ENCODE results near the gene SELPLG.
"Not testable (repeated sequence)": the region's sequence is repeated elsewhere in the genome, so short reads cannot be mapped to it uniquely, and the experiment has no call there.

Gene SELPLG

GRCh38 chr12:108595711-108596647, 37.7 kb downstream of the SELPLG start:
- no peak for DNase-seq (ENCODE audit: insufficient read length, low spot score)
- TF ChIP-seq CTCF (IDR thresholded peaks at IDR 0.05; ENCODE audit: insufficient read depth, missing control alignments): no peak
- no peak for FAIRE-seq

- FAIRE-seq (no peak), DNase-seq (ENCODE audit: insufficient read length, low spot score) (peak; percentile 7)
- no peak for TF ChIP-seq CTCF (IDR thresholded peaks at IDR 0.05; ENCODE audit: insufficient read depth, missing control alignments)
Observed at GRCh38 chr12:108594960-108595710, 38.6 kb downstream of the SELPLG start.

- no peak for FAIRE-seq
- DNase-seq (ENCODE audit: insufficient read length, low spot score): no peak
- TF ChIP-seq CTCF (IDR thresholded peaks at IDR 0.05; ENCODE audit: insufficient read depth, missing control alignments): no peak
Observed at GRCh38 chr12:108594323-108594903, 39.3 kb downstream of the SELPLG start.

GRCh38 chr12:108592033-108592909, 41.4 kb downstream of the SELPLG start:
- DNase-seq (ENCODE audit: insufficient read length, low spot score) (no peak), FAIRE-seq (no peak)
- no peak for TF ChIP-seq CTCF (IDR thresholded peaks at IDR 0.05; ENCODE audit: insufficient read depth, missing control alignments)

GRCh38 chr12:108591267-108591980, 42.3 kb downstream of the SELPLG start:
- no peak for TF ChIP-seq CTCF (IDR thresholded peaks at IDR 0.05; ENCODE audit: insufficient read depth, missing control alignments)
- no peak for DNase-seq (ENCODE audit: insufficient read length, low spot score)
- no peak for FAIRE-seq

- not testable (repeated sequence) for FAIRE-seq; DNase-seq (ENCODE audit: insufficient read length, low spot score)
Observed at GRCh38 chr12:108590463-108590862, 43.2 kb downstream of the SELPLG start.

Measured in D721Med (cell line).